Karpas-422 (cell line): Measurements from ENCODE around the gene OTOA. TPM values are rescaled to one million over a fixed set of nuclear protein-coding genes. Genes with fewer than 3 reads are reported as not detected.

Experiments
- DNase-seq: peaks from one replicate; pipeline ENCODE4 v3.0.0-alpha.2; 2015
- H2AFZ ChIP-seq: fragments of 200-600 bp; sonication (generic); 2 replicates; pipeline ENCODE4 v1.6.1; 2014; ENCODE audit warnings: antibody characterized with exemption, low read length, mixed read lengths
- H3K27ac ChIP-seq: fragments of 200-600 bp; sonication (generic); 2 replicates; pipeline ENCODE4 v1.5.1; 2014; ENCODE audit warnings: mild to moderate bottlenecking, low read length, moderate library complexity
- H3K27me3 ChIP-seq: fragments of 200-600 bp; sonication (generic); 2 replicates; pipeline ENCODE4 v1.6.1; 2014; ENCODE audit warnings: low read length, mixed read lengths
- H3K36me3 ChIP-seq: fragments of 200-600 bp; sonication (generic); 2 replicates; pipeline ENCODE4 v1.6.1; 2014; ENCODE audit warnings: low read length, mixed read lengths; ENCODE audit not compliant: insufficient read depth
- H3K4me1 ChIP-seq: fragments of 200-600 bp; sonication (generic); 2 replicates; pipeline ENCODE4 v1.6.1; 2014; ENCODE audit warnings: mild to moderate bottlenecking, low read length, mixed read lengths
- H3K4me2 ChIP-seq: fragments of 200-600 bp; sonication (generic); 2 replicates; pipeline ENCODE4 v1.6.1; 2014; ENCODE audit warnings: low read length, low read depth, mild to moderate bottlenecking; ENCODE audit not compliant: poor library complexity, severe bottlenecking
- H3K4me3 ChIP-seq: fragments of 200-600 bp; sonication (generic); 2 replicates; pipeline ENCODE4 v1.5.1; 2014; ENCODE audit warnings: mild to moderate bottlenecking, antibody characterized with exemption, low read length, mixed read lengths
- H3K79me2 ChIP-seq: fragments of 200-600 bp; sonication (generic); 2 replicates; pipeline ENCODE4 v1.6.1; 2014; ENCODE audit warnings: mild to moderate bottlenecking, low read length, mixed read lengths
- H3K9ac ChIP-seq: fragments of 200-600 bp; sonication (generic); 2 replicates; pipeline ENCODE4 v1.6.0; 2014; ENCODE audit warnings: low read length
- H3K9me2 ChIP-seq: fragments of 200-600 bp; sonication (generic), shearing (Covaris generic); replicated peaks from 2 replicates; pipeline ENCODE4 v1.6.0; 2014; ENCODE audit warnings: mild to moderate bottlenecking, low read length, moderate library complexity; ENCODE audit not compliant: insufficient read depth
- H3K9me3 ChIP-seq: fragments of 300-700, 200-600 bp; sonication (generic); 2 replicates; pipeline ENCODE4 v1.6.1; 2014; ENCODE audit warnings: low read length, mixed read lengths
- H4K20me1 ChIP-seq: fragments of 200-600 bp; sonication (generic); 2 replicates; pipeline ENCODE4 v1.6.1; 2014; ENCODE audit warnings: mild to moderate bottlenecking, antibody characterized with exemption, low read length, low read depth; ENCODE audit not compliant: insufficient read depth
- total RNA-seq: library from RNA; depleted of rRNA; stranded (reverse); fragments of >200 nt; shearing (Covaris generic); gene quantifications from 2 replicates; pipeline ENCODE4 v1.2.3, GENCODE V29; 2014; ENCODE audit warnings: low replicate concordance; rRNA removed

The OTOA gene
- total RNA-seq, result 0.07 TPM in 1 of 2 replicates, not detected in the other

DNA sequence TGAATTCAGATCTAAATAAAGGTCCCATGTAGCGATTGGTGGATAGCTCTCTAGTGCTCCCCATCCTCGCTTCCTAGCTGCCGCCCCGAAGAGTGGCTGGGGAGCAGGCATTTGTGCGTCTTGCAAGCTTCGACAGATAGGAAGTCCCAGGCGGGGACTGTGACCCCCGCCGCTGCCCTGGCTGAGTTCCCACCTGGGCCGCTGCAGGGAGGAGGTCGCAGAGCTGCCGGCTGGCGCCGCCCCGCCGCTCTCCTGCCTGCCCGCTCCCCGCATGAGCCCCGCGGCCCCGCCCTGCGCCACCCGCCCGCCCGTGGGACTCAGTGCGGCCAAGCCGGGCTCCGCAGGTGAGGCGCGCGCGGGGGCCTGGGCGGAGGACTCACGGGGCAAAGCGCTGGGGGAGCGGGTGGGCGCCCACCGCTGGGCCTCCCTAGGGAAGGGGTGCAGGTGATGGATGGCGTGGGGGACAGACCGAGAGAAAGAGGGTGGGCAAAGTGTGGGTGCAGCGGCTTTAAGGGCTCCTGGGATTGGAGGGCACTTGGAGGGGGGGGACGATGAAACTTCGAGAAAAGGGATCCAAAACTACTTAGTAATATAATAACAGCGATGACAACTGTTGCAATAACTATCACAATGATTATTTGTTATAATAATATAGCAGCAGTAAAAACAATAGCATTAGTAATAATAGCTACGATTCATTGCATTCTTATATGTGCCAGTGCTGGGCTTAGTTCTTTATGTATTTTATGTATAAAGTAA lies at the start of gene OTOA:
OTOA (plus strand) TSS at position 80 of the 759 bp plus-strand sequence. CDS start 14,547 bp downstream, outside the sequence.
- H3K79me2 ChIP-seq, result no peaks in the 10 kb centered on the region
- H3K4me2 ChIP-seq, result peak within 1 kb of the TSS; percentile 47
- H3K9ac ChIP-seq, result no peak within 1 kb of the TSS
- H3K27ac ChIP-seq, result no peak within 1 kb of the TSS
- DNase-seq, result no peak
- H3K9me3 ChIP-seq, result no peaks in the 10 kb centered on the region
- H4K20me1 ChIP-seq, result no peaks in the 10 kb centered on the region
- peaks cover 23% of the 10 kb centered on the region for H3K4me1 ChIP-seq
- H2AFZ ChIP-seq, result no peak within 1 kb of the TSS
- H3K4me3 ChIP-seq, result peak within 1 kb of the TSS; percentile 34; the same call in 1 of the 2 replicates
- H3K9me2 ChIP-seq, result no peaks in the 10 kb centered on the region
- H3K36me3 ChIP-seq, result no peaks in the 10 kb centered on the region
- H3K27me3 ChIP-seq, result no peaks in the 10 kb centered on the region

DNA sequence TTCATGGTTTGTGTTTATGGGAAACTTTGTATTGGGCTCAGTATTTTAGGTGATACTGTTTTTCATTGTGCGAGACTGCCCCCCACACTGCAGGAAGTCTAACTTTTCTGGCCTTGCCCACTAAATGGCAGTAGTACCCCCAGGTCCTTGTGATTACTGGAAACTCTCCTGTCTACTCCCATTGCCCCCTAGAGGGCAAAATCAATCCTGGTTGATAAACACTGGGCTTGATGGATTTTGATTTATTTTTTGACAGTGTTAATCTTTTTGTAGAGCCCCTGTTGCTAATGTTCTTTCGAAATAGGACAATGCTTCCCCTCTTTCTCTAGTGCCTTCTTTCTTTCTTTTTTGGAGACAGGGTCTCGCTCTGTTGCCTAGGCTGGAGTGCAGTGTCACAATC lies 48.9 kb upstream of the OTOA start:
- no peaks in the 10 kb centered on the region for H3K27me3 ChIP-seq
- H3K27ac ChIP-seq, result no peak overlapping the region
- no peak overlapping the region for H2AFZ ChIP-seq
- peaks cover 45% of the 10 kb centered on the region for H3K4me1 ChIP-seq
- H3K4me2 ChIP-seq, result no peak overlapping the region
- H4K20me1 ChIP-seq, result peaks cover 6% of the 10 kb centered on the region; the same call in 1 of the 2 replicates
- H3K79me2 ChIP-seq, result peaks cover 83% of the 10 kb centered on the region
- no peaks in the 10 kb centered on the region for H3K9me3 ChIP-seq
- H3K4me3 ChIP-seq, result no peak overlapping the region
- DNase-seq, result no peak
- H3K9ac ChIP-seq, result no peak overlapping the region
- H3K36me3 ChIP-seq, result peaks cover 4% of the 10 kb centered on the region; the same call in 1 of the 2 replicates
- H3K9me2 ChIP-seq, result no peaks in the 10 kb centered on the region

DNA sequence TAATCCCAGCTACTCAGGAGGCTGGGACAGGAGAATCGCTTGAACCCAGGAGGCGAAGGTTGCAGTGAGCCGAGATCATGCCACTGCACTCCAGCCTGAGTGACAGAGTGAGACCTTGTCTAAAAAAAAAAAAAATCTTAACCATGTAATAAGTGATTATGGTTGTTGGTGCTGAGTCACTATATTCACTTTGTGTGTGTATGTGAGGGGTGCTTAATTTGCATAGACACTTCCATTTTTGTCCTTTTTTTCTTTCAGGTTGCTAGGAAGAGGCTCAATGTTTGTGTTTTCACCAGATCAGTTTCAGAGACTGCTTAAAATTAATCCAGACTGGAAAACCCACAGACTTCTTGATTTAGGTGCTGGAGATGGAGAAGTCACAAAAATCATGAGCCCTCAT lies 46.2 kb upstream of the OTOA start:
- no peak overlapping the region for H3K4me3 ChIP-seq
- no peaks in the 10 kb centered on the region for H3K9me2 ChIP-seq
- DNase-seq, result peak; percentile 51
- H3K27ac ChIP-seq, result peak overlapping the region; percentile 61
- no peaks in the 10 kb centered on the region for H3K27me3 ChIP-seq
- H3K9ac ChIP-seq, result no peak overlapping the region
- peak overlapping the region; percentile 17 for H3K4me2 ChIP-seq
- peaks cover 21% of the 10 kb centered on the region for H3K4me1 ChIP-seq
- H4K20me1 ChIP-seq, result no peaks in the 10 kb centered on the region
- no peaks in the 10 kb centered on the region for H3K9me3 ChIP-seq
- H3K79me2 ChIP-seq, result peaks cover 66% of the 10 kb centered on the region
- peaks cover 4% of the 10 kb centered on the region; the same call in 1 of the 2 replicates for H3K36me3 ChIP-seq
- no peak overlapping the region for H2AFZ ChIP-seq

DNA sequence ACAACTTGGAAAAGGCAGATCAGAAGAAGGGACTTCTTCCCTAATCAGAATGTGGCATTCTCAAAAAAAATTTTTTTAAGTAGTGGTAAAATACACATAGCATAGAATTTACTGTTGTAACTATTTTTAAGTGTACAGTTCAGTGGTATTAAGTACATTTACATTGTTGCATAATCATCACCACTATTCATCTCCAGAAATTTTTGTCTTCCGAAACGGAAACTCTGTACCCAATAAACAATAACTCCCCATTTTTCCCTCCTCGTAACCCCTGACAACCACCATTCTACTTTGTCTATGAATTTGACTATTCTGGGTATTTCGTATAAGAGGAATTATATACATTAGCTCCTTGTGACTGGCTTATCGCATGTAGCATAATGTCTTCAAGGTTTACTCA lies 45.5 kb upstream of the OTOA start:
- Histone ChIP-seq H4K20me1 (no peaks in the 10 kb centered on the region), H3K4me1 (peaks cover 21% of the 10 kb centered on the region), H3K4me3 (no peak overlapping the region), H3K9ac (no peak overlapping the region), H3K27me3 (no peaks in the 10 kb centered on the region), H2AFZ (no peak overlapping the region), H3K79me2 (peaks cover 65% of the 10 kb centered on the region), H3K27ac (peak overlapping the region; percentile 61; the same call in 1 of the 2 replicates), H3K9me2 (no peaks in the 10 kb centered on the region), H3K9me3 (no peaks in the 10 kb centered on the region), H3K36me3 (peaks cover 4% of the 10 kb centered on the region; the same call in 1 of the 2 replicates), H3K4me2 (no peak overlapping the region)
- DNase-seq, result no peak

DNA sequence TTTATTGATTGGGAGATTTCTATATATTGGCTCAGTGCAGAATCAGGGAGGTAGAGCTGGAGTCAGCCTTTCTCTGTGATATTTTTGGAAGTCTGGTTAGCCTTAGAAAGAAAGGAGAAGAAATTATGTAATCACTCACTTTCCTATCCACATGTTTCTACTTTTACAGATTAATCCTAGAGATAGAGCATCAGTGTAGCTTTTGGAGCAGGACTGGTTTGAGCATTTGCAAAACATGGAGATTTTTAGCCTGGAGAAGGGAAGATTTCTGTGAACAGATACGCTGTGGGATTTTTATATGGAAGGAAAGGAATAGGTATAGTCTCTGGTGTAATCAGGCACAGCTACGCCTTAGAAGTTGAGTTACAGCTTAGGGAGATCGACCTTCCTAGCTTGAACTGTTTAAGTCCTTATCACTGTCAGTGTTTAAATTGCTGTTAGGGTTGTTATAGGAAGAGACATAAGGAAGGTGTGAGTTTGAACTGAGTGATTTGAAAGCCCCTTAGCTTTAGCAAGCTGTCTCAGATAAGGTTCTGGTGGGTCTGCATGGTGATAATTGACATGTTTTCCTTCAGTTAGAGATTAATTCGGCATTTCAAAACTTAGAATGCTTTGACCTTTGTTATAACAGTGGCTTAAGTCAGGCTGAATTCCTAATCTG lies 43.9 kb upstream of the OTOA start:
- no peak overlapping the region for H3K27ac ChIP-seq
- H3K9ac ChIP-seq, result no peak overlapping the region
- no peaks in the 10 kb centered on the region for H4K20me1 ChIP-seq
- no peak overlapping the region for H3K4me2 ChIP-seq
- peaks cover 23% of the 10 kb centered on the region for H3K4me1 ChIP-seq
- H3K36me3 ChIP-seq, result peaks cover 6% of the 10 kb centered on the region; the same call in 1 of the 2 replicates
- H2AFZ ChIP-seq, result no peak overlapping the region
- H3K9me2 ChIP-seq, result no peaks in the 10 kb centered on the region
- no peaks in the 10 kb centered on the region for H3K27me3 ChIP-seq
- DNase-seq, result no peak
- no peaks in the 10 kb centered on the region for H3K9me3 ChIP-seq
- no peak overlapping the region for H3K4me3 ChIP-seq
- peaks cover 60% of the 10 kb centered on the region for H3K79me2 ChIP-seq

DNA sequence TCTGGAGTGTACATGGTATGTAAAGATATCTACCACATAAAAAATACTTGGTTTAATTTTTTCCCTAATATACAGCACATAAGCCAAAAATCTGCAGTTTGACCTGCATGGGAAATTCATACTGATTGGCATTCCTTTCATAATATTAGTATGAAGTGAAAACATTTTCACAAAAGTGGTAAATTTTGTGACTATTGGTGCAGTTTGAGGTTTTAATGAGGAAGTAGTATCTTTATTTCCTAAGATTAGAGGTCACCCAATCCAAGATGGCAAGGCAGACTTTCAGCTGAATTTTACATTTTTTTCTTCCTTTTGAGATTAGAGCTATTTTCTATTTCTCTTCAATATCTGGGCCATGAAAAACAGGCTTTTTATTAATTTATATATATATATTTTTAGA lies 43.2 kb upstream of the OTOA start:
- DNase-seq, result no peak
- H3K79me2 ChIP-seq, result peaks cover 53% of the 10 kb centered on the region
- no peaks in the 10 kb centered on the region for H3K9me2 ChIP-seq
- peaks cover 26% of the 10 kb centered on the region for H3K4me1 ChIP-seq
- H3K27me3 ChIP-seq, result no peaks in the 10 kb centered on the region
- no peak overlapping the region for H3K4me2 ChIP-seq
- no peak overlapping the region for H3K9ac ChIP-seq
- H2AFZ ChIP-seq, result no peak overlapping the region
- no peaks in the 10 kb centered on the region for H3K9me3 ChIP-seq
- no peak overlapping the region for H3K27ac ChIP-seq
- no peaks in the 10 kb centered on the region for H4K20me1 ChIP-seq
- no peak overlapping the region for H3K4me3 ChIP-seq
- H3K36me3 ChIP-seq, result peaks cover 13% of the 10 kb centered on the region; the same call in 1 of the 2 replicates

DNA sequence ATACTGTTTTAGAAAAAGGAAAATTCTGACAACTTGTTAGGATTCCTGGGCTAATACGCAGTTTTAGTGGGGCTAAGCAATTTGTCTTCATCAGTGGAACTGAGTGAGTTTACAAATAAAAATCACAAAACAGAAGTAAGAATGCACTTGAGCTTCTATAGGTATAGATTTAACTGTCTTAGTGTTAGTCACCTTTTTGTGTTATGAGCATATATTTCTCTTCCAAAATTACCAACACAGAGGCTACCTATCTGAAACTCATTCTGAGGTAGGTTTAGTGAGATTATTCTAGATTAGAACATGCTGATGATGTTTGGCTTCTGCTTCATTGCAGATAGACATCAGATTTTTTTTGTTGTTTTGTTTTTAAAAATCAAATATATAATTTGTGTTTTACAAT lies 41.2 kb upstream of the OTOA start:
- Histone ChIP-seq H3K9ac (no peak overlapping the region), H3K36me3 (peaks cover 21% of the 10 kb centered on the region; the same call in 1 of the 2 replicates), H3K4me1 (peaks cover 14% of the 10 kb centered on the region), H3K9me3 (no peaks in the 10 kb centered on the region), H3K27ac (no peak overlapping the region), H4K20me1 (no peaks in the 10 kb centered on the region), H2AFZ (no peak overlapping the region), H3K9me2 (no peaks in the 10 kb centered on the region), H3K4me3 (no peak overlapping the region), H3K27me3 (no peaks in the 10 kb centered on the region), H3K79me2 (peaks cover 46% of the 10 kb centered on the region), H3K4me2 (no peak overlapping the region)
- DNase-seq, result no peak

DNA sequence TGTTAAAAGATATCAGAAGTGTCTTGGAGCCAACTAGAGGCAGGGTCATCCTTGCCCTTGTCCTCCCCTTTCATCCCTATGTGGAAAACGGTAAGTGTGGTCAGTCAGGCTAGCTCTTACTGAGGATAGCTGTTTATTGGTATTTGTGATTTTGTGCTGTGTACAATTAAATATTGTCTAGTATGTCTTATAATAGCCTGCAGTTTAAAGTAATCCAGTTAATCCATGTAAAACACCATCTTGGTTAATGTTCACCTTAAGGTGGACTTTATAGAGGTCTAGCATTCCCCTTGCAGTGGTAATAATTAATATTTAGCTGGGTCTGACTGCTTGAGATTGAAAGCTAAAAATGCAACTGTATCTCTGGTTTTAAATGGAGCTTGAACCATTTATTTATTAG lies 38.7 kb upstream of the OTOA start:
- H3K27ac ChIP-seq, result no peak overlapping the region
- DNase-seq, result no peak
- H3K36me3 ChIP-seq, result peaks cover 30% of the 10 kb centered on the region

More for the DNA sequence above, 38.7 kb upstream of the OTOA start:
- no peak overlapping the region for H3K9ac ChIP-seq
- H3K4me3 ChIP-seq, result no peak overlapping the region
- H3K4me1 ChIP-seq, result peaks cover 8% of the 10 kb centered on the region
- H3K27me3 ChIP-seq, result no peaks in the 10 kb centered on the region
- H3K79me2 ChIP-seq, result peaks cover 36% of the 10 kb centered on the region
- no peaks in the 10 kb centered on the region for H3K9me2 ChIP-seq
- H3K9me3 ChIP-seq, result peaks cover 5% of the 10 kb centered on the region; the same call in 1 of the 2 replicates
- no peak overlapping the region for H3K4me2 ChIP-seq
- H2AFZ ChIP-seq, result no peak overlapping the region
- no peaks in the 10 kb centered on the region for H4K20me1 ChIP-seq
